DMS 273 treated with DMSO at 0.1 percent for 48 hours (cell line): ENCODE measurements around the gene CACNA1H.

Experiments
- DNase-seq: peaks from one replicate; lab custom pipeline; 2025; lab: John Stamatoyannopoulos, UW

The CACNA1H gene

DNA sequence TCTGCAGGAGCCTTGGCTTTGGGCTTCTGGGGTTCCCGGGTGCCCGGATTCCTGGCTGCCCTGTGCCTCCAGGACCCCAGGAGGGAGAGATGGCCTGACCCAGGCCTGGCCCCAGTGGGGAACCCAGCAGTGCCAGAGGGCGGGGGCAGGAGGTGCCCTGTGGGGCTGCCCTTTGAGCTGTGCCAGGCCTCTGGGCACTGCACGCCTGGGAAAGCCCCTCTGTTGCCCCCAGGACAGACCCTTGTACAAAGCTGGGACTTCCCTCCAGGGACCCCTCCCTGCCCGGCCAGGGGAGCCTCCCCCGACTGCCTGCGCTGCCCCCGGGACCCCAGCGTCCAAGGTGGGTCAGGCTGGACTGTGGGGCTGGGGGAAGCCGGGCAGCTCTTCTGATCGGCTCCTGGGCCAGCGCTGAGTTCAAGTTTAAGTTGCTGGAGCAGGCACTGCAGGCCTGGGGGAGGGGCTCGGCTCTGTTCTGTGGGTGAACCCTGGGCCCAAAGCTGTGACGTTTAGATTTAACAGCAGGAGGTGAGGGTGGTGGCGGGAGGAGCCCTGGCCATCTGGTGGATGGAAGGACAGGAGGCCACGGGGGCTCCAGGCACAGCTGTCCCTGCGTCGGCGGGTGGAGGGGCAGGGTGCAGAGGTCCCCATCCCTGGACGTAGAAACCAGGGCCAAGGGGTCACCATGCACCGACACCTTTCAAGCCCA lies 29.2 kb upstream of the CACNA1H start:
- DNase-seq: no peak

DNA sequence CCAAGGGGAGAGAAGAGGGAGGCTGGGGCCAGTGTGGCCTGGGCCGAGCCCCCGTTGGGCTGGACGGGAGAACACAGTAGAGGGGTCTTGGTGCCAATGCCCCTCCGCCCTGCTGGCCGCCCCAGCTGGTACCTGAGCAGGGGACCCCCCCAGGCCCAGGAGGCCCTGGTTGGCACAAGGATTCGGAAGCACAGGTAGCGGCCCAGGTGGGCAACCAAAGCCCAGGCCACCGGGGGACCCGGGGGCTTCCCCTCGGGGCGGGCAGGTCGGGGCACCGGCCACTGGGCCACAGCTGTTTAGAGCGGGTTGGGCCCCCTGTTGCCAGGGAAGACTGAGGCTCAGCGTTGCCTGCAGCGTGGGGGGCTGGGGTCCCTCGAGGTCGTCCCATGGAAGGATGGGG lies 28.6 kb upstream of the CACNA1H start:
- DNase-seq: no peak

DNA sequence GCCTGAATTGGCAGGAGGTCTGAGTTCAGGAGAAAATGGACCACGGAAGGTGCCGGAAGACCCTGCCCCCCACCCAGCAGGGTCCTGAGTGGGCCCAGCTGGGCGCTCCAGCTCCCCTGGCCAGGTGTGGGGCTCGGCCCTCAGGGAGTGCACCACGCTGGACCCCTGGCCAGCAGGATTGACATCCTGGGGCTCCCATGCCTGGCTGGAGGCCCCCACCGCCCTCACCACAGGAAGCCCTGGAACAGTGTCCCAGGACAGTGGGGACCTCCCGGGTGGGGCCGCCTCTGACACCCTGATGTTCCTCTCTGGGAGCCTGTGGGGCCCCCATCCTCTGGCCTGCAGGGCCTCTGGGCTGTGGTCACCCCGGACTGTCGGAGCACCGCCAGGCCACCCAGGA lies 28.1 kb upstream of the CACNA1H start:
- DNase-seq: no peak

DNA sequence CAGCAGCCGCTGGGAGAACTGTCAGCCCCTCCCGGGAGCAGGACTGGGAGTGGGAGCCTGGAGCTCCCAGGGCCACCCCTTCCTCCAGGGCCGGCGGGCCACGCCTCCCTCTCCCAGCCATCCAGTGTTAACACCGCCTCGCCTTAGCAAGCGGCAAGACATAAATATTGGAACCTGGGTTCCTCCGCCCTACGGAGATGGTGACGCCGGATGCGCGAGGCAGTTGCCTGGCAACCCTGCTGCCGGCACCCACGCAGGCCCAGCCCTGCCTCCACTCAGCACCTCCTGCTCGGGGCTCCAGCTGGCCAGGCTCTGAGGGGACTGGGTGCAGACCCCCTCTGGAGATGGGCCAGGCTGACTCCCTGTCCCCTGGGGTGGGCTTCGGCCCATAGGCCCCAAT lies 27.4 kb upstream of the CACNA1H start:
- DNase-seq: no peak

DNA sequence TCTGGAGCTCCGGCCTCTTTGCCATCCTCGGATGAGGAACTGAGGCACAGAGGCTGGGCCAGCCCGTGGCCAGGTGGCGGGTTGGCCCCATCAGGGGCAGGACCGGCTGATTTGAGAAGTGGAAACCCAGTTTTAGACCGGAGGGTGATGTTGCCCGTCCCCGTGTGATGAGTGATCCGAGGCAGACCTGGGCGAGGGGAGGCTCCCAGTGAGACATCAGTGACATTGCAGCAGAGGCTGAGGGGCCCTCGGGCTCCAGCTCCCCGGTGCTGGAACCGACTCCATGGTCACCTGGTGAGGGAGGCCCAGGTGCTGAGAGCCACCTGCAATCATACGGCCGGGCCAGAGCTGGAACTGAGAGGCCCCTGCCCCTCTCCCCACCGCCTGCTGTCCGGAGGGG lies 26.9 kb upstream of the CACNA1H start:
- DNase-seq: no peak

DNA sequence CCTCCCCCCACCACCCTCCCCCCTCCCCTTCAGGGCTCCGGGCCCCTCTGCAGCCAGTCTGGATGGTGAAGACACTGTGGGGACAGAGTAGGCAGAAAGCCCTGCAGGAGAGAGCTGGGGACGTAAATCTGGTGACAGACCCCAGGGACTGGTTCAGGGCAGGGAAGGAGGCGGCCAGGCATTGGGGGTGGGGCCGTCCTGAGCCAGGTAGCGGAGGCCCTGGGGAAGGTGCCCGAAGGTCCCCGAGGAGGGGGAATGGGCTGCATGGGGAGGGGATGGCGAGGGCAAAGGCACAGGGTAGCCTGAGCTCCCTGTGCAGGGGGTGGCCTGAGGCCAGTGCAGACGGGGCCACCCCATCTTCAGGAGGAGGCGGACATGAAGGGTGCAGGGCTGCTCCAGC lies 26.3 kb upstream of the CACNA1H start:
- DNase-seq: no peak

DNA sequence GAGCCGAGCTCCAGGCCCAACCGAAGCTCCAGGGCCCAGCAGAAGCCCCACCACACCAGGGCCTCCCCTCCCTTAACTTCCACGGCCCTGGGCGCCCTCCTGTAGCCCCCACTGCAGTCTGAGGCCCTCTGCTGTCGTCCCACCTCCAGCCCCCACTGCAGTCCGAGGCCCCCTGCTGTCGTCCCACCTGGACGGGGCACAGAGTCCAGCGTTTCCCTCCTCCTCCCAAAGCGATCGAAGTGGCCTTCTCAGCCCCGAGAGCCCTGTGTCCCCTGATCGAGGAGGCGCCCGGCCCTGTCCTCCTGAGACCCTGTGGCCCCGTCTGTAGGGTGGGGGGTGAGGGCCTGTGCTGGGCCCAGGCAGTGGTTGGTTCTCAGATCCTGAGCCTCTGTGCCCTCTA lies 25.8 kb upstream of the CACNA1H start:
- no peak for DNase-seq

DNA sequence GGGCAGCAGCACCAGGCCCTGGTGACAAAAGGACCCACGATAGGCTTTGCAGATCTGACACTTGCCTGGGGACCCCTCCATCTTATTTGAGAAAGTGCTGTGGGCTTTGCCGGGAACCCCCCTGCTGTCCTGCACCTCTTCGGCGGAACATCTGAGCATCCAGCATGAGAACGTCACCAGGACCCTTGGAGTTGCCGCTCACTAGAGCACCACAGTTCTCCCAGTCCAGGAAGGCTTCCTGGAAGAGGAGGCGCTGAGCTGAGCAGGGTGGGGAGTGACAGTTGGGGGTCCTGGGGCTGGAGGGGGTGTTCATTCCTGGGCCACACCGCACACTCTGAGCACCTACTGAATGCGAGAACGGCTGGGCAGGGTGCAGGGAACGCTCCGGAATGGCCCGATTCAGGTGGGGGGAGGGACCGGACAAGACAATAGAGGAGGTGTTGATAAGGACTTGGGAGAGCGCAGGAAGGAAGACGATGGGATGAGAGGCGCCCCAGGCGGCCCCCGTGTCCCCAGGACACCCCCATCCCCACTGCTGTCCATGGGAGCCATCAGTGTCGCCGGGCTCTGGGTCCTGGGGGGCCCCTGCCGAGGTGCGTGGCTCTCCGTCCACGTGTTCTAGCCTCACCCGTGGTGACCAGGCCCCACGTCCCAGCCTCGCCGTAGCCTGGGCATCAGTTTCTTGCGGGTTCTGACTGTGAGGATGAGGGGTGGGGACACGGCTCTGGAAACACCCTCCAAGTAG lies 24.8 kb upstream of the CACNA1H start:
- no peak for DNase-seq

DNA sequence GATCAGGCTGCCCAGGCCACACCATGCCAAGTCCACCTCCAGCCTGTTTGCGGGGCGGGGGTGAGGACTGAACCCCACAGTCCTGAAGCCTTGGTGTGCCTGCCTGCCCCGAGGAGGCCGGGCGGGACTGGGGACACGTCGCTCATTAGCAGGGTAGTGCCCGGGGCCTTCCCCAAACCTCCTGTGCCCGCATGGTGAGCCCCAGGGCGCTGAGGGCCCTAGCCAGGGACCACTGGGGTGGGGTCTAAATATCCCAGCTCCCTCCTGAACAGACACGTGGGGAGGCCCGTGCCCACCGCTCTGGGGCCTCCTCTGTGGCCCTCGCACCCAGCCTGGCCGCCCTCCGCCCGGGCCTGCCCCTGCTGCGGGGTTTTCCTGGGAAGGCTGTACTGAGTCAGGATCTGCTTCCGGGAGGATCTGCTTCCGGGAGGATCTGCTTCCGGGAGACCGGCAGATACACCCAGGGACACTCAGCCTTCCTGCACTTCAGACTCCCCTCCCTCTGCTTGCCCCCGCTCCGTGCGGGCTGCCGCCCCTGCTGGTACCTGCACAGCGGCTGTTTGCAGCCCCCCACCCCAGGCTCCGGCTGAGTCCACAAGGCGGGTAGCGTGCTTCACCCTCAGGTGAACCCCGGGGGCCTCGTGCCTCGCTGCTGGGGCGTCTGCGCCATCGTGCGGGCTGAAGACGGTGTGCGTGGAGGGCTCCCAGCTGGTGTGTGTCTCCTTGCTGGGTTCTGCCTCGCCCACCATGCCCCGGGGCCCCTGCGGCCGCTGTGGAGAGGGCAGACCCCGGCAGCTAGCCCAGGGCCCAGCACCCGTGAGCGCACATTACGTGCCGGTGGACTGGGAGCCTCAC lies 23.6 kb upstream of the CACNA1H start:
- no peak for DNase-seq

DNA sequence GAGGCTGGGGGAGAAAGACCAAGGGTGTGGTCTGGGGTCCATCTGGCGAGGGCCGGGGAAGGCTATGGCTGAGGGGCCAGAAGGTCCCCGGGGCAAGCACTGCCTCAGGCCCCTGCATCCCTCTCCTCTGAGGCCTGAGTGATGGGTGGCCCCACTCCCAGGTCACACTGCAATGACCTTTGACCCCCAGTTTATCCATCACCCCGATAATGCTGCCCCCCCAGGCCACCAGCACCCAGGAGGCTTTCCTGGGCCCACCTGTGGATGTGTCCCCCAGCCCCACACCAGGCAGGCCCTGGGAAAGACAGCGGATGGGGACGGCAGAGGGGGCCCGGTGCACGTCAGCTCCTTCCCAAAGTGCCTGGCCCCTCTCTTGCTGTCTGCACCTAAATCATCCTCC lies 22.5 kb upstream of the CACNA1H start:
- no peak for DNase-seq

DNA sequence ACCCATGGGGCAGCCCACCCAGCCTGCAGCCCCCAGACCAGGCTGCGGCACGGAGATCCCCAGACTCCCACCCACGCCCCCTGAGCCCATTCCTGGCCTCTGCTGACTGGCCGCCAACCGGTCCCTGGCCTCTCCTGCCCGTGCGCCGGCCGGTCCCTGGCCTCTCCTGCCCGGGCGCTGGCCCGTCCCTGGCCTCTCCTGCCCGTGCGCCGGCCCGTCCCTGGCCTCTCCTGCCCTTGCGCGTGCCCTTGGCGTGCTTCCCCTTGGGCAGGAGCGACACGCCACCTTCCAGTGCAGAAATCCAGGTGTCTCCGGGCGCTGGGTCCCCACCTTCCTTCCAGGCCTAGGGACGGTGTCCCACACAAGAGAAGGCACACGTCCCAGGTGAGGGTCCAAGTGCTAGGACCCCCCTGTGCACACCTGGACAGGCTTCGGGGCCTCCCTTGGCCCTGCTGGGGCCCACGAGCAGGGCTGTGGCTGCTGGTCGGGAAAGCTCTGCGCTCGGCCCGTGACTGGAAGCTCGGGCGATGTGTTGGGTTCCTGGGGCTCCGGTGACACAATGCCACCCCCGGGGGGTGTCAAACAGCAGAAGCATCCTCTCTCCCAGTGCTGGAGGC lies 21.4 kb upstream of the CACNA1H start:
- DNase-seq: no peak

DNA sequence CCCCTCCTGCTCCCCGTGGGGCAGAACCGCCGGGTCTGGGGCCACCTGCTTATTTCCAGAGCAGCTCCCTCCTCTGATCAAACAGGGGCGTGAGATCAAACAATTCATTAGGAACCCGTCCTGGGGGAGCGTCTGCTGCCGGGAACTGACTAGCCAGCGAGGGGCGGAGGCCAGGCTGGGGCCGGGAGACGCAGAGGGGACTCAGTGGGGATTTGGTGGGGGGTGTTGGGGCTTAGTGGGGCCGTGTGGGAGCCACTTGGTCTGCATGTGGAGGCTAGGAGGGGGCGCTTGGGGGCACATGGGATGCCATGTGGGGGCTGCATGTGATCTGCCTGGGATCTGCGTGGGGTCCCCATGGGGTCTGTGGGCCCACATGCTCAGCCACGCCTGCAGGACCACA lies 20.5 kb upstream of the CACNA1H start:
- no peak for DNase-seq

DNA sequence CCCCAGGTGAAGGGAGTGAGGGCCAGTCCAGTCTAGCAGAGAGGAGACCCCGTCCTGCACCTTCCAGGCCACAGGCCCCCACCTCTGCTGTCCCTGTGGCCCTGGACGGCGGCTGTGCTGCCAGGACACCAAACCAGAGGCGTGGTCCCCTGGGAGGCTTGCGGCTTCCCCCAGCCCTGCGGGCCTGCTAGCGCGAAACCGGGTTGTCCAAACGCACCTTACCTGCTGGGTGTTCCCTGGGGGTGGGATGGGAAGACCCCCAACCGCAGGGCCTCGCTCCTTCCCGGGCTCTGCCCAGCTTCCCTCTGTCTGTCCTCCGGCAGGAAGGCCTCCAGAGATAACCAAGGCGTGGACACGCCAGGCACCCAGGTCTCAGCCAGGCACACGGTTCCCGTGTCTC lies 19.6 kb upstream of the CACNA1H start:
- DNase-seq: no peak

DNA sequence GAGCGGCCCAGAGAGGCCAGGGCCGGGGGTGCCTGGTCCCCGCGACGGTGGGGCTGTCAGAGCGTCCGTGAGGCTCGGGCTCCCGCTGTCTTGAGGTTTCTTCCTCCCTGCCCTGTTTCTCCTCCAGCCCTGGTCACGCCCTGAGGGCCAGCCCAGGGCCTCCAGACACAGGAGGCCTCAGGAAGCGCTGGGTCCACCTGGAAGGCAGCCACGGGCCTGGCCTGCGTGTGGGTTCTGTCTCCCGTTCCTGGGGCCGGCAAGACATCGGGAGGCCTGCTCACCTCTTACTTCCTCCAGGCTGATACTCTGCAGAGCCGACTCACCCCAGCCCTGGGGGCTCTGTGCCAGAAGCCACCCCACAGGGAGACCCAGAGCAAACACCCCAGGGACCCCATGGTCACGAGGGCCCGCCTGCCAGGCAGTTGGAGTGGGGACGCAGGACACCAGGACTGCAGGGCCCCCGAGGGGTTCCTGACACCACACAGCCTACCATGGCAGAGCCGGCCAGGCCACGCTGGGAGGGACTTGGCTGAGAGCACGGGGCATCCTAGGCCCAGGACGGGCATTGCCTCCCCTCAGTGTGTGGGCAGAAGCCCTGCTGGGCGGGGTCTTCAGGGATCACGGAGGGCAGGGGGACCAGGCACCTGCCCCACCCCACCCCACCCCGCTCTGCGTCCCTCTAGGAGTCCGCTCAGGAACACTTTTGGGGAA lies 18.9 kb upstream of the CACNA1H start:
- DNase-seq: no peak

DNA sequence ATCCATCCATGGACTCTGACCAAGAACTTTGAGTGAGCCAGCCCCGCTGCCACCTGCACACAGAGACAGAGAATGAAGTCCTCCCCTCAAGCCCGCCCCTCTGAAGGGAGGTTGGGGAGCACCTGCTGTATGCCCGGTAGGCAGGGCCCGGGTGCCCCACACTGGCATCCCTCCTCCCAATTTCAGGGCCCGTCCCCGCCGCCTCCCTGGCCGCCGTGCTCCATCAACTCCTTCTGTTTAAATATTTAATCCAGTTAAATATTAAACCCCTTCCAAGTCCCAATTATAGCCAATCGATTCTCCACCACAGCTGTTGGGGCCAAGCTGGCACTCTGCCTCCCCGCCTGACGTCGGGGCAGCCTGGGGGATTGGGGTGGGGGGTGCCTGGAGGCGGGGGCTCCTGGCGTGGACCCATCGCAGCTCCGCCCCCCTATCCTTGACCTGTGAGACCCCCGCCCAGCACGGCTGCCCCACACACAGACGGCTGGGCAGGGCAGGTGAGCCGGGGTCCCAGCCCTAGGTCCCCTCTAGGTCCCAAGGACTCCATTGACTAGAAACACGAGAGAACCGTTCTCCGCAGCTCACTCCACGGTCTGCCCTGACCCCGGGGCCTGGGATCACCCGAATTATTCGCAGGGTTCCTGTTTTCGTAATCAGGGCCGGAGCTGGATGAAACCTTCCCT lies 18.0 kb upstream of the CACNA1H start:
- no peak for DNase-seq

DNA sequence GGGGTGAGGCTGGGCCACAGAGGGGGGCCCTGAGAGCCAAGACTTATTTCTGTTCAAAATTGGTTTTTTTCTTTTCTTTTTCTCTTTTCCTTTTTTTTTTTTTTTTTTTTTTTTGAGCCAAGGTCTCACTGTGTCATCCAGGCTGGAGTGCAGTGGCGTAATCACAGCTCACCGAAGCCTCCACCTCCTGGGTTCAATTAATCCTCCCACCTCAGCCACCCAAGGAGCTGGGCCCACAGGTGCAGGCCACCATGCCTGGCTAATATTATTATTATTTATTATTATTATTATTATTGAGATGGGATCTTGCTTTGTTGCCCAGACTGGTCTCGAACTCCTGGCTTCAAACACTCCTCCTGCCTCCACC lies 17.5 kb upstream of the CACNA1H start:
- no peak for DNase-seq

DNA sequence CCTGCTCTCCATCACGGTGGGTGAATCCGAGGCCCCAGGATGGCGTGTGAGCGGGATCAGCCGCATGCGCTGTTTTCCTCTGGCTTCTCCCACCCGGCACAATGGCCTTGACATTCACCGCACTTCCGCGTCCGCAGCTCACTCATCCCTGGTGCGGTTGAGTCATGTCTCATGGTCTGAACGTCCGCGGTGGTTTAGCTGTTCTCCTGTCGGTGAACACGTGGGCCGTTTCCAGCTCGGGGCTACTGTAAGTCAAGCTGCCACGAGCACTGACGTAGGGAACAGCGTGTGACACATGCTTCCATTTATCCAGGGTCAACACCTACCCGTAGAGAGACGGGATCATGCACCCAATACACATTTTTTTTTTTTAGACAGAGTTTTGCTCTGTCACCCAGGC lies 15.3 kb upstream of the CACNA1H start:
- no peak for DNase-seq

DNA sequence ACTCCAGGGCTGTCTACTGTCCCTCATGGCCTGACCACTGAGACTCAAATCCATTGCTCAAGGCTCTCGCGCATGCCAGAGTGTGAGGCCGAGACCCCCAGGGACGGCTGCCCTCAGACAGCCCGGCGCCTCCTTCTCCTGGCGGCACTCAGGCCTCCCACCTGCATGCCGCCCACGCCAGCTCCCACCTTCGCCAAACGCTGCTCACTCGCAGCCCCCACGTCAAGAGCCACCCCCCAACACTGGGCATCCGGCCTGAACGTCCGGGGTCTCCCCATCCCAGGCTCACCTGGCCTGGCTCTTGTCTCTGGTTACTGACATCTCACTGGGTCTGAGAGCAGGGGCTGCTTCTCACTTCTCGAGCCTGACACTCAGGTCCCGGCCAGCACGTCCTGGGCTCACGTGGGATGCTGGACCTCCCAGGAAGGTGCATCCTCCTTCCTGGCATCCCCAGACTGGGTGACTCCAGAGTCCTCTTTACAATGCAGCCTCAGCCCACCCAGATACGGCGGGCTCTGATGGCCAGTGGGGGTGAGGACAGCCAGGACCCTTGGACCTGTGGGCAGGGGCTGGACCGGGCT lies 12.2 kb upstream of the CACNA1H start:
- no peak for DNase-seq

DNA sequence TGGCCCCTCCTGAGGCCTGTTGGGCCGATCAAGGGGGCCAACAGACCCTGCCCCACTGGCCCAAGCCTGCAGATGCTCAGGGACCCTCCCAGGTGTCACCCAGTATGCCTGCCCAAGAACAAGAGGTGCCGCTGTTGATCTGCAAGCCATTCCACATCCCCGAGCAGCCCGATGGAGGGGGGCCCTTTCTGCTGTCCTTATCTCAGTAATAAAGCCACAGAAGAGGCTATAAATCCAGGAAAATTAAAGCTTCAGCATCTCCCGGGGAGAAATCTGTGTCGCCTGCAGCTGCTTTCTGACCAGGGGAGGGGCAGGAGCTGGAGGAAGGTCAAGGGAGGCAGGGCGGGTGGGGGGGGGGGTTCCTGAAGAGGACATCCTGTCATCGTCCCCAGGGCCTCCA lies 11.7 kb upstream of the CACNA1H start:
- no peak for DNase-seq

DNA sequence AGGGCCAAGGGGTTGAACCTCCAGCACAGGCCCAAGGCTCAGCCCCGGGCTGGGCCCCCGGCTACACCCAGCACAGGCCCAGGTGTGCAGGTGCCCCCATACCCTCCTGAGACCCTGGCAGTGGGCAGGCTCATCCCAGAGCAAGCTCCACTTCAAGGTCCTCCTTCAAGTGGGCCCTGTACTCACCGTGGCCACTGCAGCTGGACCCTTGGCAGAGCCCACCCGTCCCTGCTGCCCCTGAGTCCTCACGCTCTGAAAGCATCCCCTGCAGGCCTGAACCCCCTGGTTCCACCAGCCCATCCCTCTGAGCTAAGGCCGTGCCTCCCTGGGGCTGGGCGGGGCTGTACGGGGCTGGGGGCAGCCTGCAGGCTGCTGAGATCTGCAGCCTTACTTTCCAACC lies 11.2 kb upstream of the CACNA1H start:
- no peak for DNase-seq

DNA sequence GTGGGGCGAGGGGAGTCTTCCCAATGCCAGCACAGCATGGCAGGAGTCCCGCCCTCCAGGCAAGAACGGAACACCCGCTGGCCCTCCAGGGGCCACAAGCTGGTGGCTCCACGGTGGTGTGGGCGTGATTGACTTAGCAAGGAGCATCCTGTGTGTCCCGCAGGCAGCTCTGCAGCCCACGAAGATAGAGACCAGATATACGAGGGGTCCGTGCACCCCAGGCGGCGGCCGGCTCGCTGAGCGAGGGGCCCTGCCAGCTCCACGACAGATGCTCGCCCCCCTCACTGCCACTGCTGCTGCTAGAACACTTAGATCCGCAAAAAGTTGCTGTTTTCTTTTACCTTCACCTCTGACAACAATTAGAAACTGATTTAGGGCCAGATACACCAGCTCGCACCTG lies 10.0 kb upstream of the CACNA1H start:
- no peak for DNase-seq
